Activated CD8-positive, alpha-beta memory T cell treated with anti-CD3 and anti-CD28 coated beads for 36 hours (primary cell): Measurements from ENCODE around the gene PSEN2. TPM values are rescaled to one million over a fixed set of nuclear protein-coding genes. Genes with fewer than 3 reads are reported as not detected.

Experiments
- CTCF ChIA-PET: fragments of 350-600 bp; sonication (Branson Sonifier 250); formaldehyde crosslinking; loops from one replicate; lab custom pipeline; 2021; ENCODE audit warnings: antibody characterized with exemption; lab: Charles Lee
- POLR2A ChIA-PET: fragments of 350-600 bp; sonication (Branson Sonifier 250); formaldehyde crosslinking; loops from one replicate; lab custom pipeline; 2021; ENCODE audit warnings: antibody characterized with exemption; lab: Charles Lee
- total RNA-seq, 2 experiments: library from RNA; stranded (reverse); gene quantifications; one replicate each; pipeline ENCODE4 v1.2.3, GENCODE V29; 2021

The PSEN2 gene
- total RNA-seq, 2 experiments from 2014 or later = 7.2 to 7.7 TPM

- ChIA-PET CTCF (interaction anchor here (0.6 to 2.1 kb wide), 2 partner anchors 313 to 394 kb away, joined by 3 to 4 read pairs; no protein-coding TSS in a partner anchor), POLR2A (interaction anchor here (0.5 to 1.6 kb wide), 7 partner anchors 9 to 531 kb away, joined by 3 to 16 read pairs (median 3); partner anchors contain the start of gene PARP1)
These were observed 69.1 kb downstream of the PSEN2 start for GRCh38 chr1:226939438-226940028.

GRCh38 chr1:226940029-226940805, 69.8 kb downstream of the PSEN2 start, which contains the start of gene COQ8A:
TSS of gene COQ8A (plus strand) at chr1:226940294. CDS start at chr1:226961386, 21,092 bp downstream.
- POLR2A ChIA-PET = interaction anchor here (0.5 to 1.2 kb wide), 3 partner anchors 8 to 270 kb away, joined by 3 to 16 read pairs (median 3); no protein-coding TSS in a partner anchor
- CTCF ChIA-PET = interaction anchor here (2.1 kb wide), 1 partner anchor 314 kb away, joined by 4 read pairs; no protein-coding TSS in a partner anchor

GRCh38 chr1:226940806-226941067, 70.3 kb downstream of the PSEN2 start:
- CTCF ChIA-PET = interaction anchor here (2.1 kb wide), 1 partner anchor 314 kb away, joined by 4 read pairs; no protein-coding TSS in a partner anchor
- POLR2A ChIA-PET = interaction anchor here (1.1 kb wide), 1 partner anchor 58 kb away, joined by 3 read pairs; no protein-coding TSS in a partner anchor

GRCh38 chr1:226942392-226942791, 72.0 kb downstream of the PSEN2 start:
- ChIA-PET POLR2A (interaction anchor here (0.6 kb wide), 1 partner anchor 303 kb away, joined by 3 read pairs; no protein-coding TSS in a partner anchor), CTCF (interaction anchor here (1.1 kb wide), 1 partner anchor 213 kb away, joined by 3 read pairs; no protein-coding TSS in a partner anchor)

- POLR2A ChIA-PET = no interaction called here
- CTCF ChIA-PET = interaction anchor here (0.7 kb wide), 1 partner anchor 601 kb away, joined by 3 read pairs; no protein-coding TSS in a partner anchor
These were observed 72.7 kb downstream of the PSEN2 start for GRCh38 chr1:226943156-226943555.

- POLR2A ChIA-PET = no interaction called here
- CTCF ChIA-PET = no interaction called here
These were observed 73.5 kb downstream of the PSEN2 start for GRCh38 chr1:226943927-226944326.

GRCh38 chr1:226945106-226945857, 74.9 kb downstream of the PSEN2 start:
- CTCF ChIA-PET = interaction anchor here (0.5 kb wide), 1 partner anchor 111 kb away, joined by 3 read pairs; no protein-coding TSS in a partner anchor
- POLR2A ChIA-PET = no interaction called here

Other genes starting within 250 kb of the PSEN2 start
- gene ITPKB, start 131.3 kb upstream of the PSEN2 start, total RNA-seq = 10 to 100 TPM; 29.5 to 29.7 TPM
- 10 to 100 TPM; 27.0 to 30.4 TPM for gene COQ8A, start 69.7 kb downstream of the PSEN2 start, total RNA-seq